WI38 (cell line): ENCODE measurements around the gene FANCM.

Experiments used
- H3K4me3 ChIP-seq: 2 replicates; pipeline ENCODE4 v1.5.1; 2011; ENCODE audit warnings: low read depth, mild to moderate bottlenecking, control low read depth, low read length
- TF ChIP-seq, protein P1 (sequence below): IDR thresholded peaks from 2 replicates; pipeline ENCODE4 v1.5.1; 2012; ENCODE audit warnings: low read depth, mild to moderate bottlenecking, control low read depth, low read length

FANCM gene

DNA sequence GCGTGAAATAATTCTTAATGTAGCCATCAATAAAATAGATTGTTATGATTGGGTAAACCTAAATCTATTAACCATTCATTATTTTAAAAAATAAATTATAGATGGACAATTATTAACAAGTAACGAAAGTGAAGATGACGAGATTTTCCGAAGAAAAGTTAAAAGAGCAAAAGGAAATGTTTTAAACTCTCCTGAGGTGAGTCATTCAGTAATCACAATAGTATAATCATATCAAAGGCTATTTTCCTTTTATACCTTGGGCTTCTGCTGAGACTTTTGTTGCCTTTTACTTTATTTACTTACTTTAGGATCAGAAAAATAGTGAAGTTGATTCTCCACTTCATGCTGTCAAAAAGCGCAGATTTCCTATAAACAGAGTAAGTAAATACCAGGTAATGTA, 45.6 kb downstream of the FANCM start:
- TF ChIP-seq, protein P1, sequence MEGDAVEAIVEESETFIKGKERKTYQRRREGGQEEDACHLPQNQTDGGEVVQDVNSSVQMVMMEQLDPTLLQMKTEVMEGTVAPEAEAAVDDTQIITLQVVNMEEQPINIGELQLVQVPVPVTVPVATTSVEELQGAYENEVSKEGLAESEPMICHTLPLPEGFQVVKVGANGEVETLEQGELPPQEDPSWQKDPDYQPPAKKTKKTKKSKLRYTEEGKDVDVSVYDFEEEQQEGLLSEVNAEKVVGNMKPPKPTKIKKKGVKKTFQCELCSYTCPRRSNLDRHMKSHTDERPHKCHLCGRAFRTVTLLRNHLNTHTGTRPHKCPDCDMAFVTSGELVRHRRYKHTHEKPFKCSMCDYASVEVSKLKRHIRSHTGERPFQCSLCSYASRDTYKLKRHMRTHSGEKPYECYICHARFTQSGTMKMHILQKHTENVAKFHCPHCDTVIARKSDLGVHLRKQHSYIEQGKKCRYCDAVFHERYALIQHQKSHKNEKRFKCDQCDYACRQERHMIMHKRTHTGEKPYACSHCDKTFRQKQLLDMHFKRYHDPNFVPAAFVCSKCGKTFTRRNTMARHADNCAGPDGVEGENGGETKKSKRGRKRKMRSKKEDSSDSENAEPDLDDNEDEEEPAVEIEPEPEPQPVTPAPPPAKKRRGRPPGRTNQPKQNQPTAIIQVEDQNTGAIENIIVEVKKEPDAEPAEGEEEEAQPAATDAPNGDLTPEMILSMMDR, result no peak
- no peak overlapping the region for H3K4me3 ChIP-seq

- TF ChIP-seq, protein P1, result no peak
- H3K4me3 ChIP-seq, result no peak overlapping the region
Observed at GRCh38 chr14:45181806-45182205, 46.1 kb downstream of the FANCM start.

- no peak overlapping the region for H3K4me3 ChIP-seq
- TF ChIP-seq, protein P1, result no peak
Observed at GRCh38 chr14:45185100-45185814, 49.5 kb downstream of the FANCM start.

DNA sequence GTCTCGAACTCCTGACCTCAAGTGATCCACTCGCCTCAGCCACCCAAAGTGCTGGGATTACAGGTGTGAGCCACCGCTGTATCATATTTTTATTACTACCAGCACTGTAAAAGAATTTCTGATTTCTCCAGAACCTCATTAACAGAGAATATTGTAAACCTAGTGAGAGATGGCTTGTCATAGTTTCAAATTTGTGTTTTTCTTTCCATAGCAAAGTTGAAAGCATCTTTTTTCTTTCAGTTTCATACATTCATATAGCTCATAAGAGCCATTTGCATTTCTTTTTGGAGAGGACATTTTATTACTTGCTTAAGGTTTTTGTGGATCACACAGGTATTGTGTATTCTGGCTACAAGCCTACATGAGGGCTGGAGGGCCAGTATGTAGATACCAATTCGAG, 59.2 kb downstream of the FANCM start:
- TF ChIP-seq, protein P1, result no peak
- no peak overlapping the region for H3K4me3 ChIP-seq

GRCh38 chr14:45198551-45198950, 62.8 kb downstream of the FANCM start:
- TF ChIP-seq, protein P1, result no peak
- H3K4me3 ChIP-seq, result no peak overlapping the region

DNA sequence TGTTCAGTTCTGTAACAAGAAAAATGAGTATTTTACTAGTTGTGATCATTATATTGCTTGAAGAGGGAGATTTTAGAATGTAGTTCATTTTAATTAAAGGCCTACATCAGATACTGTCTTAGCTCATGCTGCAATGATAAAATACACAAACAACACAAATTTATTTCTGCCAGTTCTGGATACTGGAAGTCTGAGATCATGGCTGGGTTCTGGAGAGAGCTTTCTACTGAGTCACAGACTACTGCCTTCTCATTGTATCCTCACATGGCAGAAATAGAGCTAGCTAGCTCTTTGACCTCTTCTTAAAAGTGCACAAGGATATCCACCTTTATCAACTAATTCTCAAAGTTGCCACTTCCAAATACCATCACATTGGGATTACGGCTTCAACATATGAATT, 63.5 kb downstream of the FANCM start:
- H3K4me3 ChIP-seq, result no peak overlapping the region
- TF ChIP-seq, protein P1, result no peak

GRCh38 chr14:45201905-45202304, 66.2 kb downstream of the FANCM start:
- no peak overlapping the region for H3K4me3 ChIP-seq
- TF ChIP-seq, protein P1, result no peak
